Activated T-cell treated with anti-CD3 and anti-CD28 coated beads for 48 hours (primary cell): ENCODE measurements around the gene BTRC.
A peak's percentile ranks its signal among the peaks of the same experiment; 100 is the strongest.
"Not testable (repeated sequence)": the region's sequence is repeated elsewhere in the genome, so short reads cannot be mapped to it uniquely, and the experiment has no call there.

Source experiments
- DNase-seq: peaks from one replicate; pipeline ENCODE4 v3.0.0-alpha.2; 2020; ENCODE audit warnings: low read depth

BTRC gene

GRCh38 chr10:101587725-101588653 is 234.0 kb downstream of the BTRC start, which contains the start of the genes DPCD and POLL:
Gene DPCD (plus strand): TSS chr10:101588321. CDS start chr10:101588337, 16 bp downstream.
Gene POLL (minus strand): TSS chr10:101588257. CDS start chr10:101587360, 897 bp downstream.
- peak; percentile 89 for DNase-seq

- DNase-seq, result no peak
These were observed 234.9 kb downstream of the BTRC start for GRCh38 chr10:101588879-101589278.

- DNase-seq, result not testable (repeated sequence)
These were observed 239.4 kb downstream of the BTRC start for GRCh38 chr10:101593331-101593730.

- DNase-seq, result no peak
These were observed 241.8 kb downstream of the BTRC start for GRCh38 chr10:101595591-101596433.

- no peak for DNase-seq
These were observed 243.3 kb downstream of the BTRC start for GRCh38 chr10:101597091-101597900.

GRCh38 chr10:101601541-101601940 is 247.6 kb downstream of the BTRC start:
- no peak for DNase-seq

- peak; percentile 64 for DNase-seq
These were observed 248.9 kb downstream of the BTRC start for GRCh38 chr10:101602761-101603398.
